HepG2 (cell line): Measurements from ENCODE around the gene ANKHD1. TPM values are rescaled to one million over a fixed set of nuclear protein-coding genes. Genes with fewer than 3 reads are reported as not detected.

Experiments used
- AHDC1 ChIP-seq: sonication (generic); formaldehyde crosslinking; IDR thresholded peaks from 2 replicates; pipeline ENCODE4 v1.5.1; 2020; ENCODE audit warnings: mild to moderate bottlenecking, missing genetic modification reagents, borderline replicate concordance
- ATF2 ChIP-seq: sonication (generic); formaldehyde crosslinking; IDR thresholded peaks from 2 replicates; pipeline ENCODE4 v1.4.0; 2020; ENCODE audit warnings: missing genetic modification reagents
- DMAP1 ChIP-seq: IDR thresholded peaks from 2 replicates; pipeline ENCODE4 v1.6.1; 2016
- ELF1 ChIP-seq: sonication (generic); formaldehyde crosslinking; IDR thresholded peaks from 2 replicates; pipeline ENCODE4 v1.4.0; 2020; ENCODE audit warnings: missing genetic modification reagents
- HNRNPL ChIP-seq: fragments of 200-400 bp; formaldehyde crosslinking; IDR thresholded peaks from 2 replicates; pipeline ENCODE4 v1.6.1; 2017; ENCODE audit warnings: mild to moderate bottlenecking, low read depth, low read length
- MYNN ChIP-seq: sonication (generic); formaldehyde crosslinking; IDR thresholded peaks from 2 replicates; pipeline ENCODE4 v1.4.0; 2020; ENCODE audit warnings: mild to moderate bottlenecking, low read depth, missing genetic modification reagents
- SALL2 ChIP-seq: sonication (generic); formaldehyde crosslinking; IDR thresholded peaks from 2 replicates; pipeline ENCODE4 v1.8.1; 2023; ENCODE audit warnings: mild to moderate bottlenecking, missing genetic modification reagents, inconsistent platforms
- SAP130 ChIP-seq: IDR thresholded peaks from 2 replicates; pipeline ENCODE4 v1.6.1; 2016; ENCODE audit warnings: low read depth
- TEF ChIP-seq: sonication (generic); formaldehyde crosslinking; IDR thresholded peaks from 2 replicates; pipeline ENCODE4 v1.5.0; 2020; ENCODE audit warnings: missing genetic modification reagents
- TFE3 ChIP-seq: IDR thresholded peaks from 2 replicates; pipeline ENCODE4 v1.6.1; 2016
- TSC22D2 ChIP-seq: sonication (generic); formaldehyde crosslinking; IDR thresholded peaks from 2 replicates; pipeline ENCODE4 v1.5.1; 2020; ENCODE audit warnings: missing genetic modification reagents, mild to moderate bottlenecking, borderline replicate concordance
- ZC3H4 ChIP-seq: sonication (generic); formaldehyde crosslinking; IDR thresholded peaks from 2 replicates; pipeline ENCODE4 v1.4.0; 2020; ENCODE audit warnings: missing genetic modification reagents, borderline replicate concordance
- ZNF501 ChIP-seq: sonication (generic); formaldehyde crosslinking; IDR thresholded peaks from 2 replicates; pipeline ENCODE4 v1.5.1; 2020; ENCODE audit warnings: mild to moderate bottlenecking, moderate library complexity, missing genetic modification reagents
- polyA plus RNA-seq, 8 experiments: library from polyadenylated mRNA; depleted of rRNA in 3 of 8; stranded (reverse) in 7 of 8; unstranded in 1 of 8; fragments of >200 nt; fragmentation: Illumina TruSeq in 4 of 8; extraction: Trizol in 4 of 8; gene quantifications; 2 replicates each; pipeline versions ENCODE4 v1.2.1 to v1.2.3, GENCODE V29; 2011 to 2016; ENCODE audit warnings: low read depth in 4 of 8, missing spikeins in 1 of 8, mixed read lengths in 1 of 8; ENCODE audit not compliant: insufficient read depth in 1 of 8
- total RNA-seq, 5 experiments: library from RNA; depleted of rRNA; stranded (reverse); fragments of >200 nt; fragmentation: Illumina TruSeq; extraction: Trizol; gene quantifications; 2 replicates each; pipeline ENCODE4 v1.2.3, GENCODE V29; 2016; ENCODE audit warnings: low read depth in 1 of 5

The ANKHD1 gene
- total and polyA plus RNA-seq, 2 of the 13 experiments (the other 11 are each of a cell fraction or from before 2014, with no cell fraction given) = 69.9 to 82.0 TPM

- TF ChIP-seq SALL2 (CRISPR knock-in tag) (no peak; the same call in 1 of the 2 replicates), SAP130 (CRISPR knock-in tag) (peak; percentile 46), AHDC1 (no peak), TFE3 (peak; percentile 14; the same call in 1 of the 2 replicates), MYNN (no peak), ATF2 (peak; percentile 83; the same call in 1 of the 2 replicates), DMAP1 (CRISPR knock-in tag) (peak; percentile 37; the same call in 1 of the 2 replicates), TSC22D2 (CRISPR knock-in tag) (no peak), HNRNPL (0 out of 2 replicates have a peak, but pooled peaks have one; percentile 63), ZC3H4 (CRISPR knock-in tag) (no peak), ZNF501 (CRISPR knock-in tag) (peak; percentile 72), TEF (no peak), ELF1 (CRISPR knock-in tag) (no peak)
- TF ChIP-seq, all 625 proteins: peak for 82
These were observed 43.9 kb upstream of the ANKHD1 start (continued) for GRCh38 chr5:140357726-140358093.
